GM13976 (cell line): Measurements from ENCODE around the gene DIAPH2.

ENCODE experiments used
- DNase-seq: peaks from one replicate; pipeline ENCODE4 v3.0.0; 2012; ENCODE audit warnings: low spot score
- CTCF ChIP-seq: IDR thresholded peaks from 2 replicates; pipeline ENCODE4 v1.5.1; 2012; ENCODE audit warnings: borderline replicate concordance, mild to moderate bottlenecking; ENCODE audit not compliant: insufficient read depth; ENCODE audit errors: extremely low read depth, missing control alignments, control extremely low read depth
- in situ Hi-C: fragments of 300-500 bp; cut with MboI; formaldehyde crosslinking; loops from one replicate; pipeline ENCODE4 v1.12.0; 2022; ENCODE audit warnings: low sequenced_read_pairs, mixed read lengths, inconsistent platforms; ENCODE audit not compliant: unreplicated experiment

The DIAPH2 gene

DNA sequence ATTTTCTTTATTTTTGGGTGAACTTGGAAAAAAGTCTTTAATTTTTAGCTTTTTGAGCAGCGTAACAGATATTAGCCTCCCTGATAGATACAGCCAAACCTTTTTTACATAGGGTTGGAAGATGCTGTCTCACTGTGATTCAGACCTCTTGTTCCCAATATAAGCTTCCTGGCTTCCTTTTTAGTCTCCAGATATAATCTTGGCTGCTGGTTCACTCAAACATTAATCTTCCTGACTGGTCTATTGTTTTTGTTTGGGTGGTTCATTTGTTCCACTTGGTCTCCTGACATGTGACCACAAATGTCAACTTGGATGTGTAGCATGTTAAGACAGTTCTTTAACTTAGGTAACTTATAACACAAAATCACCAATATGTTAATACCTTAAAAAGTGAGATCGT, 222.1 kb downstream of the DIAPH2 start:
- TF ChIP-seq CTCF = no peak
- in situ Hi-C loops = no loop called here
- no peak for DNase-seq

- no peak for TF ChIP-seq CTCF
- DNase-seq = no peak
- in situ Hi-C loops = no loop called here
Observed at GRCh38 chrX:96907516-96908272, 223.1 kb downstream of the DIAPH2 start.

DNA sequence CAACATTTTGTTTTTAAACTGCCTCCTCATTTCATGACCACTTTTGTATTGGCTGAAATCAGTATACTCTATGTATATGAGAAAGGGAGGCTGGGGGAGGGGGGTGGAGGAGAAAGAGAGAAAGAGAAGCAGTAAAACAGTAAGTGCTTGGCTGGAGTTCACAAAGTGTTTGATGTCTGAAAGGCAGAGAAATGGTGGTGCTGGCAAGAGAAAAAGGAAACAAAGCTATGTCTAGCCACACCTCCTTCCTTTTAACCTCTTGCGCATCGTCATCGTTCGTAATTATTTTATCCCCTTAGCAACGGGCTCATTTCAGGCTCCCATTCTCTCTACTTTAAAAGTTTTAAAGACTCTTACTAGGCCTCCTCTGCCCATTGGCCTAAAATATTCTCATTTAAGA, 224.6 kb downstream of the DIAPH2 start:
- no peak for TF ChIP-seq CTCF
- no peak for DNase-seq
- in situ Hi-C loops = no loop called here

DNA sequence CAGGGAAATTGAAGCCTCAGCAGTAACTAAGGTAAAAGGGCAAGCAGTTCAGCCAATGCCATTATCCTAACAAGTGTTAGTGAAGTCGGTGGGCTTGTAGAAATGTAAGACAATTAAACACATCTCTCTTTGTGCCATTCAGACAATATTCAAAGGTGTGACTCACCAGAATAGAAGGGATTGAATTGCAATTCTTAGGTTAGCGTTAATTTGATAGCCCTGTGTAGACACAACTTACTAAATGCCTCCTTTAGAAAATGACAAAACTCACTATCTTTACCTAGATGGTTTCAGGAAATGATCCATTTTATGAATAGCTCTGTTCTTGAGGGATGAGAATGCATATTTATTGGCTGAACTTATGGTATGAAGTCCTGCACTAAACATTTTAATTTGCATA, 234.2 kb downstream of the DIAPH2 start:
- TF ChIP-seq CTCF = no peak
- no peak for DNase-seq
- in situ Hi-C loops = no loop called here

DNA sequence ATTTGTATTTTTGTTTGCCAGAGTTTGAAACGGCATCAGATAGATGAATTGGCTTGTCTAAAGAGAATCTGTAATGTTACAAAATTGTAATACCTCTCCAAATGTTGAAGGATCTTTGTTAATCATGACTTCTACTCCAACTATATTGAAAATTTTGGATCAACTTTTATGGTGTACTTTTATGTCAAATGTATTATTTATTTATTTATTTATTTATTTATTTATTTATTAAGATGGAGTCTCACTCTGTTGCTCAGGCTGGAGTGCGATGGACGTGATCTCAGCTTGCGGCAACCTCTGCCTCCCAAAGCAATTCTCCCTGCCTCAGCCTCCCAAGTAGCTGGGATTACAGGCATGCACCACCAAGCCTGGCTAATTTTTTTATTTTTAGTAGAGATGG, 235.0 kb downstream of the DIAPH2 start:
- DNase-seq = no peak
- in situ Hi-C loops = no loop called here
- TF ChIP-seq CTCF = no peak

- TF ChIP-seq CTCF = no peak
- no peak for DNase-seq
- in situ Hi-C loops = no loop called here
Observed at GRCh38 chrX:96924581-96924980, 239.9 kb downstream of the DIAPH2 start.
